ENCODE measurements around the gene TGM5. TPM values are rescaled to one million over a fixed set of nuclear protein-coding genes. Genes with fewer than 3 reads are reported as not detected.
"Not testable (repeated sequence)": the region's sequence is repeated elsewhere in the genome, so short reads cannot be mapped to it uniquely, and the experiment has no call there.

Gene TGM5
- total RNA-seq, 1 experiment from 2014 or later: not detected

DNA sequence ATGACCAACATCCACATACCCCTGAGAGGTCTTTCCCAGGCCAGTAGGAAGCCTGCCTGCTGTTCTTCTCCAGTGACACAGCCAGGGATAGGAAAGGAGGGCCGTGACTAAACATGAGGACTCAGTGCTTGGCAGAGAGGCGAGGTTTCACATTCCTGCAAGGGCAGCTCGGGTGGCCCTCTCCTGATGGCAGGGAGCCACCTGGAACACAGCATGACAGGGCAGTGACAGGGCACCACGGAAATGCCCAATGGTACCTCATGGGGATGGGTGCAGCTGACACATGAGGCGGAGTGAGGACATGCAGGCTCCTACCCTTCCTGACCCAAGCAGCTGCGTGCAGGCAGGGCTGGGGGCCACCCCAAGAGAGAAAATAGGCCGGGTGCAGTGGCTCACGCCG lies 7.4 kb upstream of the TGM5 start (continued):
- TF ChIP-seq, protein P1, sequence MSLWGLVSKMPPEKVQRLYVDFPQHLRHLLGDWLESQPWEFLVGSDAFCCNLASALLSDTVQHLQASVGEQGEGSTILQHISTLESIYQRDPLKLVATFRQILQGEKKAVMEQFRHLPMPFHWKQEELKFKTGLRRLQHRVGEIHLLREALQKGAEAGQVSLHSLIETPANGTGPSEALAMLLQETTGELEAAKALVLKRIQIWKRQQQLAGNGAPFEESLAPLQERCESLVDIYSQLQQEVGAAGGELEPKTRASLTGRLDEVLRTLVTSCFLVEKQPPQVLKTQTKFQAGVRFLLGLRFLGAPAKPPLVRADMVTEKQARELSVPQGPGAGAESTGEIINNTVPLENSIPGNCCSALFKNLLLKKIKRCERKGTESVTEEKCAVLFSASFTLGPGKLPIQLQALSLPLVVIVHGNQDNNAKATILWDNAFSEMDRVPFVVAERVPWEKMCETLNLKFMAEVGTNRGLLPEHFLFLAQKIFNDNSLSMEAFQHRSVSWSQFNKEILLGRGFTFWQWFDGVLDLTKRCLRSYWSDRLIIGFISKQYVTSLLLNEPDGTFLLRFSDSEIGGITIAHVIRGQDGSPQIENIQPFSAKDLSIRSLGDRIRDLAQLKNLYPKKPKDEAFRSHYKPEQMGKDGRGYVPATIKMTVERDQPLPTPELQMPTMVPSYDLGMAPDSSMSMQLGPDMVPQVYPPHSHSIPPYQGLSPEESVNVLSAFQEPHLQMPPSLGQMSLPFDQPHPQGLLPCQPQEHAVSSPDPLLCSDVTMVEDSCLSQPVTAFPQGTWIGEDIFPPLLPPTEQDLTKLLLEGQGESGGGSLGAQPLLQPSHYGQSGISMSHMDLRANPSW (CRISPR knock-in tag; conservative IDR thresholded peaks at IDR 0.05; ENCODE audit: low read depth): no peak

DNA sequence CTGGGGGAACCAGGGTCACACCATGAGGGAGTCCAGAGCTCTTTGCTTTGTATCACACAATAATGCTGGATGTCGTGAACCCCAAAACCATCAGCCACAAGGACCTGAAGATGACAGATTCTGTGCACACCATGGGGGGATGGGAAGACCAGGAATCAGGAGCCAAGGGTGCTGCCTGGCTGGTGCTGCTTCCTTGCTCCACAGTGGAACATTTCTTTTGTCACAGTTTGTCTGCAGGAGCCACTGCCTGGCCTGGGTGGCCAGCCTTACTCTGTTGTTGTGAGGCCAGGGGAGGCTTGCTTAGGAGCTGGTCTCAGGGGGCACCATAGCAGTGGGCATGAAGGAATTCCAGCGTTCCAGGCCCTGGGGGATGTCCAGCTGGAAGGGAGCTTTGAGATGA lies 6.5 kb upstream of the TGM5 start:
- H3K27me3 Mint-ChIP-seq (ENCODE audit: low read depth): peaks cover 3% of the 10 kb centered on the region; the same call in 1 of the 2 replicates
- POLR2A ChIA-PET: interaction anchor here (0.7 kb wide), 1 partner anchor 48 kb away, joined by 5 read pairs; no protein-coding TSS in a partner anchor
- no peak overlapping the region for H3K4me3 Mint-ChIP-seq
- DNase-seq (ENCODE audit: low spot score): no peak
- H3K4me1 Mint-ChIP-seq: no peaks in the 10 kb centered on the region
- CTCF ChIA-PET: interaction anchor here (1.0 to 1.9 kb wide), 2 partner anchors 48 to 69 kb away, joined by 3 to 5 read pairs; no protein-coding TSS in a partner anchor
- H3K27ac Mint-ChIP-seq: no peak overlapping the region
- no peaks in the 10 kb centered on the region for H3K36me3 Mint-ChIP-seq
- H3K9me3 Mint-ChIP-seq: peaks cover 3% of the 10 kb centered on the region; the same call in 1 of the 2 replicates
- no peak for ATAC-seq
- no peak for TF ChIP-seq ZNF263 (CRISPR knock-in tag; IDR thresholded peaks at IDR 0.05; ENCODE audit: low read depth)
- TF ChIP-seq MYBL2 (CRISPR knock-in tag; IDR thresholded peaks at IDR 0.05): no peak
- TF ChIP-seq NR1H2 (CRISPR knock-in tag; IDR thresholded peaks at IDR 0.05): no peak

DNA sequence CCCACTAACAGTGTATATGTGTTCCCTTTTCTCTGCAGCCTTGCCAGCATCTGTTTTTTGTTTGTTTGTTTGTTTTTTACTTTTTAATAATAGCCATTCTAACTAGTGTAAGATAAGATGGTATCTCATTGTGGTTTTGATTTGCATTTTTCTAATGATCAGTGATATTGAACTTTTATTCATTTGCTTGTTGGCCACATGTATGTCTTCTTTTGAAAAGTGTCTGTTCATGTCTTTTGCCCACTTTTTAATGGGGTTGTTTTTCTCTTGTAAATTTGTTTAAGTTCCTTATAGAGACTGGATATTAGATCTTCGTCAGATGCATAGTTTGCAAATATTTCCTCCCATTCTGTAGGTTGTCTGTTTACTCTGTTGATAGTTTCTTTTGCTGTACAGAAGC lies 5.2 kb upstream of the TGM5 start:
- CTCF ChIA-PET: interaction anchor here (0.7 to 4.1 kb wide), 2 partner anchors 68 to 1696 kb away, joined by 3 to 25 read pairs; no protein-coding TSS in a partner anchor
- H3K36me3 Mint-ChIP-seq; H3K27me3 Mint-ChIP-seq (ENCODE audit: low read depth); ATAC-seq; H3K9me3 Mint-ChIP-seq; H3K4me3 Mint-ChIP-seq; H3K27ac Mint-ChIP-seq; H3K4me1 Mint-ChIP-seq; DNase-seq (ENCODE audit: low spot score); POLR2A ChIA-PET: not testable (repeated sequence)

DNA sequence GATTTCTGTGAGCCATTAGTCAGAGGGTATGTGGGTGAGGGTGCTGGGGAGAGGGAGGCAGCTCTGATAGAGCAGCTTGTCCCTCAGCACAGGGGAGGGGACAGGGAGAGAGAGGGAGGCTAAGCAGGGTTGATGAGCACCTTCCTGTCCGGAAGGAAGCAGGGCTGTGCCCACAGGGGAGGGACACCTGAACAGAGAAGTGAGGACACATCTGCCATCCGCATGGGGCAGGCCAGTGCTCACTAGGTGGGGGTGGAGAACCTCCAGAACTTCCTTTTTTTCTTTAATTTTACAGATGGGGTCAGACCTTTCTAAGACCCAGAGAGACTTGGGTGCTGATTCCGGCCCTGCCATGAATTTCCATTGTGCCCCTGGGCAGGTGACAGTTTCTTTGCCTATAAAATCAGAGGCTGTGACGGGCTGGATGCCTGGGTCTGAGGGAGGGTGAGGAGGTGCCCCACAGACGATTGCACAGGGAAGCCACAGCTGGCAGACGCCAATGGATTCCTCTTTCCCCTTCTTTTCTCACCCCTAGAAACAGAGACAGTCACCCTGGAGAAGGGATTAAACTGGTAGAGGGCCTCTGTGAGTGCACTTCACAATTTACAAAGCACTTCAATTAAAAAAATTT lies 4.1 kb upstream of the TGM5 start:
- H3K4me3 Mint-ChIP-seq: no peak overlapping the region
- DNase-seq (ENCODE audit: low spot score) (no peak), ATAC-seq (no peak)
- TF ChIP-seq ZNF232 (CRISPR knock-in tag; IDR thresholded peaks at IDR 0.05) (no peak), ELF4 (CRISPR knock-in tag; IDR thresholded peaks at IDR 0.05; ENCODE audit: low read depth) (no peak), OVOL2 (CRISPR knock-in tag; IDR thresholded peaks at IDR 0.05; ENCODE audit: borderline replicate concordance) (no peak), CREM (CRISPR knock-in tag; IDR thresholded peaks at IDR 0.05) (no peak), ZNF317 (CRISPR knock-in tag; IDR thresholded peaks at IDR 0.05; ENCODE audit: borderline replicate concordance, low read depth) (no peak), ZNF219 (CRISPR knock-in tag; IDR thresholded peaks at IDR 0.05; ENCODE audit: borderline replicate concordance) (no peak), SOX15 (CRISPR knock-in tag; IDR thresholded peaks at IDR 0.05) (no peak), IRF2 (CRISPR knock-in tag; IDR thresholded peaks at IDR 0.05; ENCODE audit: borderline replicate concordance, low read depth) (no peak)
- TF ChIP-seq, protein P2, sequence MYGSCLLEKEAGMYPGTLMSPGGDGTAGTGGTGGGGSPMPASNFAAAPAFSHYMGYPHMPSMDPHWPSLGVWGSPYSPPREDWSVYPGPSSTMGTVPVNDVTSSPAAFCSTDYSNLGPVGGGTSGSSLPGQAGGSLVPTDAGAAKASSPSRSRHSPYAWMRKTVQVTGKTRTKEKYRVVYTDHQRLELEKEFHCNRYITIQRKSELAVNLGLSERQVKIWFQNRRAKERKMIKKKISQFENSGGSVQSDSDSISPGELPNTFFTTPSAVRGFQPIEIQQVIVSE (CRISPR knock-in tag; IDR thresholded peaks at IDR 0.05; ENCODE audit: borderline replicate concordance): no peak
- TF ChIP-seq, protein P3, sequence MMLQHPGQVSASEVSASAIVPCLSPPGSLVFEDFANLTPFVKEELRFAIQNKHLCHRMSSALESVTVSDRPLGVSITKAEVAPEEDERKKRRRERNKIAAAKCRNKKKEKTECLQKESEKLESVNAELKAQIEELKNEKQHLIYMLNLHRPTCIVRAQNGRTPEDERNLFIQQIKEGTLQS (CRISPR knock-in tag; conservative IDR thresholded peaks at IDR 0.05): no peak
- TF ChIP-seq, protein P4, sequence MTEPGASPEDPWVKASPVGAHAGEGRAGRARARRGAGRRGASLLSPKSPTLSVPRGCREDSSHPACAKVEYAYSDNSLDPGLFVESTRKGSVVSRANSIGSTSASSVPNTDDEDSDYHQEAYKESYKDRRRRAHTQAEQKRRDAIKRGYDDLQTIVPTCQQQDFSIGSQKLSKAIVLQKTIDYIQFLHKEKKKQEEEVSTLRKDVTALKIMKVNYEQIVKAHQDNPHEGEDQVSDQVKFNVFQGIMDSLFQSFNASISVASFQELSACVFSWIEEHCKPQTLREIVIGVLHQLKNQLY (CRISPR knock-in tag; IDR thresholded peaks at IDR 0.05): no peak
- TF ChIP-seq, protein P5, sequence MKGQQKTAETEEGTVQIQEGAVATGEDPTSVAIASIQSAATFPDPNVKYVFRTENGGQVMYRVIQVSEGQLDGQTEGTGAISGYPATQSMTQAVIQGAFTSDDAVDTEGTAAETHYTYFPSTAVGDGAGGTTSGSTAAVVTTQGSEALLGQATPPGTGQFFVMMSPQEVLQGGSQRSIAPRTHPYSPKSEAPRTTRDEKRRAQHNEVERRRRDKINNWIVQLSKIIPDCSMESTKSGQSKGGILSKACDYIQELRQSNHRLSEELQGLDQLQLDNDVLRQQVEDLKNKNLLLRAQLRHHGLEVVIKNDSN (CRISPR knock-in tag; IDR thresholded peaks at IDR 0.05): no peak
- TF ChIP-seq, protein P6, sequence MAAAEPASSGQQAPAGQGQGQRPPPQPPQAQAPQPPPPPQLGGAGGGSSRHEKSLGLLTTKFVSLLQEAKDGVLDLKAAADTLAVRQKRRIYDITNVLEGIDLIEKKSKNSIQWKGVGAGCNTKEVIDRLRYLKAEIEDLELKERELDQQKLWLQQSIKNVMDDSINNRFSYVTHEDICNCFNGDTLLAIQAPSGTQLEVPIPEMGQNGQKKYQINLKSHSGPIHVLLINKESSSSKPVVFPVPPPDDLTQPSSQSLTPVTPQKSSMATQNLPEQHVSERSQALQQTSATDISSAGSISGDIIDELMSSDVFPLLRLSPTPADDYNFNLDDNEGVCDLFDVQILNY (CRISPR knock-in tag; IDR thresholded peaks at IDR 0.05): no peak
- TF ChIP-seq, protein P7, sequence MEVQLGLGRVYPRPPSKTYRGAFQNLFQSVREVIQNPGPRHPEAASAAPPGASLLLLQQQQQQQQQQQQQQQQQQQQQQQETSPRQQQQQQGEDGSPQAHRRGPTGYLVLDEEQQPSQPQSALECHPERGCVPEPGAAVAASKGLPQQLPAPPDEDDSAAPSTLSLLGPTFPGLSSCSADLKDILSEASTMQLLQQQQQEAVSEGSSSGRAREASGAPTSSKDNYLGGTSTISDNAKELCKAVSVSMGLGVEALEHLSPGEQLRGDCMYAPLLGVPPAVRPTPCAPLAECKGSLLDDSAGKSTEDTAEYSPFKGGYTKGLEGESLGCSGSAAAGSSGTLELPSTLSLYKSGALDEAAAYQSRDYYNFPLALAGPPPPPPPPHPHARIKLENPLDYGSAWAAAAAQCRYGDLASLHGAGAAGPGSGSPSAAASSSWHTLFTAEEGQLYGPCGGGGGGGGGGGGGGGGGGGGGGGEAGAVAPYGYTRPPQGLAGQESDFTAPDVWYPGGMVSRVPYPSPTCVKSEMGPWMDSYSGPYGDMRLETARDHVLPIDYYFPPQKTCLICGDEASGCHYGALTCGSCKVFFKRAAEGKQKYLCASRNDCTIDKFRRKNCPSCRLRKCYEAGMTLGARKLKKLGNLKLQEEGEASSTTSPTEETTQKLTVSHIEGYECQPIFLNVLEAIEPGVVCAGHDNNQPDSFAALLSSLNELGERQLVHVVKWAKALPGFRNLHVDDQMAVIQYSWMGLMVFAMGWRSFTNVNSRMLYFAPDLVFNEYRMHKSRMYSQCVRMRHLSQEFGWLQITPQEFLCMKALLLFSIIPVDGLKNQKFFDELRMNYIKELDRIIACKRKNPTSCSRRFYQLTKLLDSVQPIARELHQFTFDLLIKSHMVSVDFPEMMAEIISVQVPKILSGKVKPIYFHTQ (CRISPR knock-in tag; IDR thresholded peaks at IDR 0.05): no peak
- no peaks in the 10 kb centered on the region for H3K36me3 Mint-ChIP-seq
- ChIA-PET POLR2A (no interaction called here), CTCF (interaction anchor here (2.1 to 7.4 kb wide), 4 partner anchors 15 to 67 kb away, joined by 11 to 89 read pairs (median 23); no protein-coding TSS in a partner anchor)
- H3K27ac Mint-ChIP-seq: no peak overlapping the region
- peaks cover 3% of the 10 kb centered on the region; the same call in 1 of the 2 replicates for H3K27me3 Mint-ChIP-seq (ENCODE audit: low read depth)
- H3K9me3 Mint-ChIP-seq: peaks cover 3% of the 10 kb centered on the region; the same call in 1 of the 2 replicates
- no peaks in the 10 kb centered on the region for H3K4me1 Mint-ChIP-seq

Measured in WTC11 (cell line).